Activated T-helper 9 cell treated with anti-CD3 and anti-CD28 coated beads, Interleukin-2, amount 50 U/mL, for 16 hours (primary cell): ENCODE measurements around the gene ADAMTS2.

ENCODE experiments used
- DNase-seq: peaks from one replicate; pipeline ENCODE4 v3.0.0-alpha.2; 2020; ENCODE audit warnings: low read depth

The ADAMTS2 gene

DNA sequence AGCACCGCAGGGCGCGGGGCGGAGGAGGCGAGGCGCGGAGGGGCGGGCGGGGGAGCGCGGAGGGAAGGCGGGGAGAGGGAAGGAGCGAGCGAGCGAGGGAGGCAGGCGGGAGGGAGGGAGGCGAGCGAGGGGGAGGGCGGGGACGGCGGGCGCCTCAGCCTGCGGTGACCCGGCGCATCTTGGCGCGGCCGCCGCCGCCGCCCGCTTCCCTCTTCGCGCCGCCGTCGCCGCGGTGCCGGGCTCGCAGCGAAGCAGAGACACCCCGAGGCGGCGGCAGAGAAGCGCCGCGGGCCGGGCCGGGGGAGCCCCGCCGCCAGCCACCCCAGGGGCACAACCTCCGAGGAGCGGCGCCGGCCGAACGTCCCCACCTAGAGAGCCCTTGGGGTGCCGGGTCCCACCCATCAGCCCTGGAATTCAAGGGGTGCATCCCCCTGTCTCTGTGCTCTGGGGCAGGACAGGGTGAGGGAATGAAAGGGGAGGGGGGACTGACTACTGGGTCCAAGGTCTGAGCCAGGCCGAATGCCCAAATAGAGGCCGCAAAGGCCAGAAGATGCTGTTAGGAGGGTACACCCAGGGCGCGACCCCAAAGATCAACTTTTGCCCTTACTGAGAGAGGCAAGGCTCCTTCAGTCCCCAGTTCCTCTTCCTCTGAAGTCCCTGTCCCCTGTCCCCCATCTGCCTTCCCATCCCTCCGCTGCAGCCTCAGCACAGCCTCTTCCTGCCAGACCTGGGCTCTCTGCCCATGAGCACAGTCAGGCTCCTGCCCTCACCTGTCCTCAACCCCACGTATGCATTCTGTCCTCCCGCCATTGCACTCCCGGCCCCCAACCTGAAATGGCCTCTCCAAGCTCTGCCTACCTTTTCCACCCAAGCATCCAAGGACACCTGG is at the start of gene ADAMTS2:
Gene ADAMTS2 (minus strand): TSS at position 29 of the 889 bp plus-strand sequence. CDS start 133 bp downstream, outside the sequence.
- no peak for DNase-seq

DNA sequence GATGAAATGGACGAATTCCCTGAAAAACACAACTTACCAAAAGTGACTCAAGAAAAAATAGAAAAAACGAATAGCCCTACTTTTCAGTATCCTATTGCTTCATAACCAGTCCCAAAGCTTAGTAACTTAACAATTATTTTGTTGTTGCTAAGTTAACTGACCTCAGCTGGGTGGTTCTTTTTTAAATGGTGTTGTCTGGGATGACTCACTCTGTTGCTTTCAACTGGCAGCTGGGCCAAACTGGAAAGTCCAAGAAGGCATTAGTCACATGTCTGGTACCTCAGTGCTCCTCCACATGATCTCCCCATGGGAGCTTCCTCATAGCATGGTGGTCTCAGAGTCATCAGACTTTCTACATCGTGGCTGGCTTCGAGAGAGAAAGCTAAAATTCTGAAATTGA is 47.8 kb upstream of the ADAMTS2 start:
- no peak for DNase-seq

DNA sequence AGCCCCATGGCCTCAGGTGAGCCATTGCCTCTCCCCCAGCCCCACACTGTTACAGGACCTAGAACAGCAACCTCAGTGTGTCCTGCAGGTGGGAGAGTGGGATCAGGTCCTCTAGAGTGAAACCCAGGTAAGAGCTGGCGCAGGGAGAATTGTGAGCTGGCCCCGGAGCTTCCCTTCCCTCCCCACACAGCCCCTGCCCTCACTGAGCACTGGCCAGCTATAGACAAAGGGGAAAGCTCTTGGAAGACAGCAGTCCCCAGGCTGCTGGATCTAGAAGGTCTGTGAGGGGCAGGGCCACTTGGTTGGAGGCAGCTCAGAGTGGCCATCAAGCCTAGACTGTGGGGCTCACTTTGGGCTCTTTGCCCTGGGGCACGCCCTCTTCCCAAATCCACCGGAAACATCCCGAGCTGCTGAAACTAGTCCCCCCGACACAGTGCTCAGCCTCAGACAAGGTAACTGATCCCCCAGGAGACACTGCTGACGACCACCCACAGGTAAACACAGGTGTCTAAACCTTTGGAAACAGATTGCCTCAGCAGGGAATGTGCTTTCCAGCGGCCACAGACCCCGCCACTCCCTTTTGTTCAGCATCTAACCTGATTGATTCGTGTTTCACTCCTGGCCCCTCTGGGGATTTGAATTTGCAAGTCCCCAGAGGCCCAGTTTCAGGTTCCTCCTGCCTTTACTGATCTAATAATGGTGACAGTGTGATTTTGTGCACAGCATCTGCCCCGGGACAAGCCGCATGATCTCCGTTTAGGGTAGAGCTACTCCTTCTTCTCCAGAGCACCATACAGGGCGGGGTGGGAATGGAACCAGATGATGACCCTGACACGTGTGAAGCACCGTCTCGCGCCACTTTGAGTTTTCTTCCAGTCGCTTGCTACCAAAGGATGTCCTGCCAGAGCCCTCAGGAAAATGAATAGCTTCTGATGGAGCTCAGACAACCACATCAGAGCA is 42.2 kb upstream of the ADAMTS2 start:
- DNase-seq: no peak

DNA sequence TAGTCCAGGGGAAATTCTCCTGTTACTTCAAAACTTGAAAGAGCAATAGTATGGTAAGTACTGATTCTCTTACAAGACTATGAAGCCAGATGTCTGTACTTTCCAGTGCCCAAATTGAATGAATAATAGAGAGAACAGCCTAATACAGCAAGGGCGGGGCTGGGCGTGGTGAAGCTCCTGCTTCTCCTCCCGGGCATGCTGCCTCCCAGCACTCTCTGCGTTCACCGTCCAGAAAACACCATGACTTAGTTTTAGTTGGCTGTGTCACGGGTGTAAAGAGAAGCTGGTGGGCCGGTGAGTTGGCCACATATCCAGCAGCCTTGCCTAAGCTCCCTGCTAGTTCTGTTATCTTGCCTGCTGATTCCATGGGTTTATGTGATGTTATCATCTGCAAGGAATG is 40.7 kb upstream of the ADAMTS2 start:
- DNase-seq: no peak

DNA sequence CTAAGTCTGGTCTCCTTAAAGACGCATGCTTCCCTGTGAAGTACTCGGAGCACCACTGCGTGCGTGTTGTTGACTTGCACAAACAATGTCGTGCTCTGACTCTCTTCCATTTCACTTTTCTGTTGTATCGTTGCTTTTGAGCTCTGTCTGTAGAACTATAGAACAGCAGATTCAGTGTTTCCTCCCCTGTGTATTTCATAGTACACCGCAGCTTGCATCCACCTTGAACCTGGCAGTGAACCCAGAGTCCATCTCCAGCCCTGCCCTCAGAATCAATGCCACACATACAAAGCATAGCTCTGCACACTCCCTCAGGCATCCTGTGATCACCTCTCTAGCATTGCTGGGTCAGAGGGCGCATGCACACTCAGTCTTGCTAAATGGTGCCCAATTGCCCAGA is 37.2 kb upstream of the ADAMTS2 start:
- no peak for DNase-seq

DNA sequence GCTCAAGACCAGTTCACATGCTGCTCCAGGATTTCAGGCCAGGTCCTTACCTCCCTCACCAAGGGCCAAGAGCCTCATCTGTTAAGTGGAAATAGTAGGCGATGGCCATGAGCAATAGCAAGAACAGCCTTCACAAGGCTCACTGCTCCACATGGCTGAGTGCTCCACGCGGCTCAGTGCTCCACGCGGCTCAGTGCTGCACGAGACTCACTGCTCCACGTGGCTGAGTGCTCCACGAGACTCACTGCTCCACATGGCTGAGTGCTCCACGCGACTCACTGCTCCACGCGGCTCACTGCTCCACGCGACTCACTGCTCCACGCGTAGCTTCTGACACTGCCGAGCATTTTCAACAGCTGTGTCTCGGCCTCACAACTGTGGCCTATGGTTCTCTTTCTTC is 36.4 kb upstream of the ADAMTS2 start:
- DNase-seq: no peak

DNA sequence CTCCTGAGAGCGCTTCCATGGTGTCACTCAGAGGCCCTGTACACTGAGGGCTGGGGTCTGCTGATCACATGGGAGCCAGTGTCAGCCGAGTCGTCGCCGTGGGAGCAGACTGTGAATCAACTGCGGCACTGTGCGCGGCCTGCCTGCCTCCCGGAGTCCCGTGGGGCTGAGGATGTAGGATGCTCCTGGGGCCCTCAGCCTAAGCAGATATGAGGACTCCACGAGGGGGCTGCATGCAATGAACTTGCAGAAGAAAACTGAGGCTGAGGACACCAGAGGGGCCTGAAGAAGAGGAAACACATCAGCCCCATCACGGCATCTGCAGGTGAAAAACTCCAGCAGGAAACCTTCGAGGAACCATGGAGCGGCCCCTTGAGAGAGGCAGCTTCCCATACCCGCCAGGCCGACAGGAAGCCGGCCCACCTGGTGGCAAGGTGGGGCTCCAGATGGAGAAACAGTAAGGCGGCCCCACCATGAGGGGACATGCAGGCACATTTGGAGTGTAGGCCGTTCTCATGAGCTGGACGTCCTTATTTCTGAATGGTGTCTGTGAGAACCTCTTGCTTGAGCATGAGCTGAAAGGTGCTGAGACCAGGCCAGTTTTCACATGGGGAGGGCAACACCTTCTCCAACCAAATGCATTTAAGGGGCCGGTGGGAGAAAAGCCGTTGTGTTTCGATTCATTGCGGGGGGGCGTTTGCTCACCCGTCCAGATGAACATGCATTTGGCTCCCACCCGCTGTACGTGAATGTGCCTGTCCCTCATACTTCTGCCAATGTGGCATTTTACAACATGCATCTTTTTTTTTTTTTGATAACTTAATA is 35.2 kb upstream of the ADAMTS2 start:
- DNase-seq: no peak

DNA sequence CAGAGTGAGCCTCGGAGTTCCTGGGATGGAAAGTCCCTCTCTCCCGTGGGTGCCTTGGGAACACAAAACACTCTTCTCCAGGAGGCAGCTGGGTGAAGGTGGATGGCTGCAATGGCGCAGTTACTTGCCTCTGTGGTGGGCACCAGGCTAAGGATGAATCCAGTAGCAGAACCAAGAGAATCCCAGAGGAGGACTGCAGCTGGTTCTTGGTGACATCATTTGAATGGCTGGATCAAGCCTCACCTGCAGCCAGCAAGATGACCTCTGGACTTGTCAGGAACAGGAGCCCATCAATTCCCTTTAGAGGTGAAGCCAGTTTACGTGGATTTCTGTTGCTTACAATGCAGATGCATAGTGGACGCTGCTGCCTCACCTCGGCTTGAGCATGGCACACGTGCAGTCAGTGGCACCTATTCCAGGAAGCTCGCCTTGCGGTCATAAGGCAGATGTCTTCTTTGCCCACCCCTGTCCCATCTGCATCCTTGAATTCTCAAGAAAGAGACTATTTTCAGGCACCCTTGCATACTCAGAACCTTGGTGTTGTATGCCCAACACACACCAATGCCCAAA is 34.1 kb upstream of the ADAMTS2 start:
- no peak for DNase-seq

DNA sequence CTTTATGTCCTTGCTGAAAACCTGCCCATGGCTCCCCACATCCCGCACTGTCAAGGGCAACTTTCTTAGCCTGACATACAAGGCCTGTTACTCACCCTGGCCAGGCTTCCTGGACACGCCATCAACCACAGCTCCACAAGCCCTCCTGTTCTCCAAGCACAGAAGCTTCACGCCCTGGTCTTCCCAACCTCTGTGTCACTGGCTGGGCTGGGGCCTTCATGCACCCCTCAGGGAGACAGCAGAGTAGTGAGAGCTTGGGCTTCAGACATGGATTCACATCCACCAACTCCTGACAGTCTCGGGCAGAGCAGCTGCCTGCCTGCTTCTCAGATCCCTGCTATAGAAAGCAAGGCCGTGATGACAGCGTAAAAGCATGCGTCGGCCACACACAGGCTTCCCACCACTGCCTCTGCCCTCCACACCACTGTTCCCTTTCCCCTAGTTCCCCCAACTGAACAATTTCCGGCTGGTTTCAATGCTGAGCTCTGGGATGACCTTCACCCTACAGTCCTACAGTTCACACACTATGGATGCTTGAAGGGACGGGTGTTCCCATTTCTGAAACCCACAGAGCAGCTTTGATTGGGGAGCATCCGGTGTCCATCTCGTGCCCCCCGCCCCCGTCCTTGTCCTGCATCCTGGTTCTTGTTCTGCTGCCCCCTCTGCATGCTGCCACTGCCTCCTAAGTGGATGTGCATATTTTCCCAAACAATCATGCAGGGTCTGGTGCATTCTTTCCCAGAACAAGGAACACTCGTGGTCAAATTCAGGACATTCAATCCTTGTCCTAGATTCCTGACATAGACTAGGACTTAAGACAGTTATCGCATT is 33.4 kb upstream of the ADAMTS2 start:
- no peak for DNase-seq

DNA sequence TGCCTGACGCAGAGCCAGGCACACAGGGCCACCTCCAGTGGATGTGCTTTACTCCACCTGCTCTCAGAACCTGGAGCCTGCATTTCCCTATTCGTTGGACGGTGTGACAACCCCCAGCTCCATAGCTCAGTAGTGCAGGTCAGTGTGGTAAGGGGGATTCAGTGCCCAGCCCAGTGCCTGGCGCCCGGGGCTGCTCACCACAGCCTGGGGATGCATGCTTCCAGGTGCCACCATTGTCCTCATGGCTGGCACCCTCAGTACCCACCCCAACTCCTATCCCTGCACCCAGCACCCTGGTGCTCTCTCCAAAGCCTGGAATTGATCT is 32.8 kb upstream of the ADAMTS2 start:
- DNase-seq: no peak

DNA sequence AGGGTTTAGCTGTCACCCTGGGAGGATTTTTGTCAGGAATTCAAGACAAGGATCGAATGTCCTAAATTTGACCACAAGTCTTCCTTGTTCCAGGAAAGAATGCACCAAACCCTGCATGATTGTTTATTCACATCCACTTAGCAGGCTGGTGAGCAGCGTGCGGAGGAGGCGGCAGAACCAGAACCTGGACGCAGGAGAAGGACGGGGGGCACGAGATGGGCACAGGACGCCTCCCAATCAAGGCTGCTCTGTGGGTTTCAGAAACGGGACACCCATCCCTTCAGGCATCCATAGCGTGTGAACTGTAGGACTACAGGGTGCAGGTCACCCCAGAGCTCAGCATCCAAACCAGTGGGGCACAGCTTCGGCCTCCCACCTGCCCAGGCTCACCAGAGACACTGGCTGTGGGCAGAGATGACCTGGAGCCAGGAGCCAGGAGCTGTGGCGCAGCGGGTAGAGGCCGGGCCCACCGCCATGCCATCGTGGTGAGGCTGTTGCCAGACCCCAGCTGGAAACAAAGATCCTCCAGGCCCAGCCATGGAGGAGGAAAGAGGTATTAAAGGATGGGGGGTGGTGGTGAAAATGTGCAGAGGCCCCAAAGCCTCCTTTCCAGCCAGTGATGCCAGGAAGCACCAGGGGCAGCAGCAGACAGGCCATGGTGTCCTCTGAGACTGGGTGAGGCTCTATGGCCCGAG is 32.3 kb upstream of the ADAMTS2 start:
- DNase-seq: no peak

DNA sequence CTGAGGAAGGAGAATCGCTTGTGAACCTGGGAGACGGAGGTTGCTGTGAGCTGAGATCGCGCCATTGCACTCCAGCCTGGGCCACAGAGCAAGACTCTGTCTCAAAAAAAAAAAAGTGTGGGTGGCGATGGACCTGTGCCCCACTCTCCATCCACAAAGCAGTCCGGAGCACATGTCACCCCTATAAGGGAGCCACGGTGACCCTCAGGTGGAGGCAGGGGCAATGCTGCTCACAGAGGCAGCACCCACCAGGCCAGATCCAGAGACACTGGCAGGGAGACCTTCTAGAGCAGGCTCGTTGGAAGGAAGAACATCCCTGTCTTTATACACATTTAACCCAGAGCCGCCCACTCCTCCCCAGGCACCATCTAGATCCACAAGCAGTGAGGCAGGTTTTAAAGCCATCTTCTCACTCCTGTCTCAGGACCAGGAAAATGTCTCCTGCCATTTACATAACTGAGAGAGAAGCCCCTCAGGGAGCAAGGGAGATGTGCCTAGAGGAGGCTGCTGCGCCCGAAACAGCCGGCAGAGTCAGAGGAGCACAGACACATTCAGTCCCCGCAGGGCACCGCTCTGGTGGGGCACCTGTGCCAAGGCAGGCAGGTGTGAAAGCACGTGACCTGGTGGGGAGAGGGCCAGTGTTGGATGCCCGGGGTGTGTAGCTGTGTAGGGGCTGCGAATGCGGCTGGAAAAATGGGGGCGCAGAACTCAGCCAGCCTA is 31.6 kb upstream of the ADAMTS2 start:
- no peak for DNase-seq

DNA sequence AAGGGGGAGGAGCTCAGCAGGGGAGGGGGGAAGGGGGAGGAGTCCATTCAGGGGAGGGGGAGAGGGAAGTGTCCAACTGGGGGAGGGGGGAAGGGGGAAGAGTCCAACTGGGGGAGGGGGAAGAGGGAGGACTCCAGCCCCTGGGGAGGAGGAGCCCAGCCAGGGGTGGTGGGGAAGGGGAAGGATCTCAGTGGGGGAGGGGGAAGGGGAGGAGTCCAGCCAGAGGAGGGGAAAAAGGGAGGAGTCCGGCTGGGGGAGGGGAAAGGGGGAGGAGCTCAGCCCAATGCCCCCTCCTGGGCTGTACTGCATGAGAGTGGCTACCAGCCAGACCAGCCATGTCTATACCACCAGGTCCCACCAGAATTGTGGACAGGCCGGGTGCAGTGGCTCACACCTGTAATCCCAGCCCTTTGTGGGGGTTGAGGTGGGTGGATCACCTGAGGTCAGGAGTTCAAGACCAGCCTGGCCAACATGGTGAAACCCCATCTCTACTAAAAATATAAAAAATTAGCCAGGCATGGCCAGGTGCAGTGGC is 30.6 kb upstream of the ADAMTS2 start:
- no peak for DNase-seq

DNA sequence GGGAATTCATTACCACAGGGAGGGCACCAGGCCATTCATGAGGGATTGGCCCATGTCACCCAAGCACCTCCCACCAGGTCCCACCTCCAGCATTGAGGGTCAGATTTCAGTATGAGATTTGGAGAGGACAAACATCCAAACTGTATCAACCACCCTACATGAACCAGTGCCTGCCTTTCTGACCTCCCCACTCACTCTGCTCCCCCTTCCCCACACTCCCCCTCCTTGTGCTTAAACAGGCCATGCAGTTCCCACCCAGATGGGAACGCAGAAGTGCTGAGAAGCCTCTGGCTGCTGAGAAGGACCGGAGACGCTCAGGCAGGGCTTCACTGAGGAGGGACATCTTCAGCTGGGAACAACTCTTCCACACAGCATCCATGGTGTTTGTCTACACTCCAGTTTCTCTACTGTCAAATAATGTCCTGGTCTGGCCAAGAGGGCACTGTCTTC is 30.0 kb upstream of the ADAMTS2 start:
- no peak for DNase-seq

DNA sequence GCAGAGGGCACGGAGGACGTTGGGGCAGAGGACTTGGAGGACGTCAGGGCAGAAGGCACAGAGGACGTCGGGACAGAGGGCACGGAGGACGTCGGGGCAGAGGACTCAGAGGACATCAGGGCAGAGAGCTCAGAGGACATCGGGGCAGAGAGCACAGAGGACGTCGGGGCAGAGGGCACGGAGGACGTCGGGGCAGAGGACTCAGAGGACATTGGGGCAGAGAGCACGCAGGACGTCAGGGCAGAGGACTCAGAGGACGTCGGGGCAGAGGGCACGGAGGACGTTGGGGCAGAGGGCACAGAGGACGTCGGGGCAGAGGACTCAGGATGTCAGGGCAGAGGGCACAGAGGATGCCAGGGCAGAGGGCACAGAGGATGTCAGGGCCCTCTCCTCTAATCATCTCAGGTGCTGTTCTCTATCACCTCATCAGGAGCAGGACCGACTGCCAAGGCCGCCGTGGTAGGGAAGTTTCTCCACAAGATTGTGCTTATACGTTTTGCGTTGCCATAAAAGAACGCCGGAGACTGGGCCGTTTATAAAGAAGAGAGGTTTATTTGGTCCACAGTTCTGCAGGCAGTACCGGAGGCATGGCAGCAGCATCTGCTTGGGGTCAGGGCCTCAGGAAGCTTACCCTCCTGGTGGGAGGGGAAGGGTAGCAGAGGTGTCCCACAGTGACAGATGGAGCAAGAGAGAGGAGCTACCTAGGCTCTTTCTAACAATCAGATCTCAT is 29.4 kb upstream of the ADAMTS2 start:
- no peak for DNase-seq

DNA sequence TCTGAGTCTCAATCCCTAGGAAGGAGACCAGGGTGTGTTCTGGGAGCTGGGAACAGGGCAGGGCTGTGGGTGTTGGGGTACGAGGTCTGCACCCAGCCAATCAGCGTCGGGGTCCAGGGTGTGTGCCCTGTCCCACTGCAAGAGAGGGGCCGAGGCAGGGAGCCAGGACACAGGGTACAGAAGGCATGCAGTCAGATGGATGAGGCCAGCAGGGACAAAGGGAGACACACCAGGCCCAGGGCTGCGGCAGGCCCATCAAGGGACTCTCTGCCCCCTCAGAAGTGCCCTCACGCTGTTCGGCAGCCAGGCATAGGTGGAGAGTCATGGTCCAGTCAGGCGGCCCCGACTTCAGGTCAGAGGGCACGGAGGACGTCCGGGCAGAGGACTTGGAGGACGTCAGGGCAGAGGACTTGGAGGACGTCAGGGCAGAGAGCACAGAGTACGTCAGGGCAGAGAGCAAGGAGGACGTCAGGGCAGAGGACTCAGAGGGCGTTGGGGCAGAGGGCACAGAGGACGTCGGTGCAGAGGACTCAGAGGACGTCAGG is 28.8 kb upstream of the ADAMTS2 start:
- no peak for DNase-seq

DNA sequence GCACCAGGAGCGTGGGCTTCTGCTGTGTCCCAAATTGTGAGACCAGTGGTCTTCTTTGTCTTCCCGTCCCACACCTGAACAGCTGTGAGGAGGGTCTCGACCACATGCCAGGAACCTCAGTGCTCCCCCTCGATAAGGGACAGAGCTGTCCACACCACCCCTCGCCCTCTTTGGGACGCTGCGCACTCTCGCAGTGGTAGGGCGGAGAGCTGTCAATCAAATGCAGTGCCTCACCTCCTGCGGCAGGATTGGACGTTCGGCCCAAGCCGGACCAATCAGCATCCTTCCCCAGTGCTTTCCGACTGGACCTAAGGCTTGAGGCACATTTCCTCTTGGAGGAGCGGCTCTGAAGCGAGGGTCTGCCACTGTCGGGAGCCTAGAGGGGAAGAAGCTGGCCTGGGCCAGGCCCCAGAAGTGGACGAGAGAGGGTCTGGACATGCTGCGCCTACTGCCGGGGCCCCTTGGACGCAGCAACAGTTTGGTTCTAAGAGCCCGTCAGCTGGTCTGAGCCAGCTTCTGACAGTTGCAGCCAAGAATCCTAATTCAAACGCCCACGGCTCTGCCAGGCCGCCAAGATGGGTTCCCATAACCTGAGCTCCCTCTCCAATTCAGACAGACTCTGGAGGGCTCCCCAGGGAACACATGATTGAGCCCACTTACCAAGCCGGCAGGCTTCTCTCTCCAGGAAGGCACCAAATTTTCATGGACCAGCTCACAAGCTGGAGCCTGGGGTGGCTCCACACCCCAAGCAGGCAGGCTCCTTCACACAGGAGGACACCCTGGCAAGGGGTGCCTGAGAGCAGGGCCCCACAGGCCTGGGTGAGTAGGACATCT is 28.1 kb upstream of the ADAMTS2 start:
- DNase-seq: no peak
